ENCODE data around the gene SESTD1.

DNA sequence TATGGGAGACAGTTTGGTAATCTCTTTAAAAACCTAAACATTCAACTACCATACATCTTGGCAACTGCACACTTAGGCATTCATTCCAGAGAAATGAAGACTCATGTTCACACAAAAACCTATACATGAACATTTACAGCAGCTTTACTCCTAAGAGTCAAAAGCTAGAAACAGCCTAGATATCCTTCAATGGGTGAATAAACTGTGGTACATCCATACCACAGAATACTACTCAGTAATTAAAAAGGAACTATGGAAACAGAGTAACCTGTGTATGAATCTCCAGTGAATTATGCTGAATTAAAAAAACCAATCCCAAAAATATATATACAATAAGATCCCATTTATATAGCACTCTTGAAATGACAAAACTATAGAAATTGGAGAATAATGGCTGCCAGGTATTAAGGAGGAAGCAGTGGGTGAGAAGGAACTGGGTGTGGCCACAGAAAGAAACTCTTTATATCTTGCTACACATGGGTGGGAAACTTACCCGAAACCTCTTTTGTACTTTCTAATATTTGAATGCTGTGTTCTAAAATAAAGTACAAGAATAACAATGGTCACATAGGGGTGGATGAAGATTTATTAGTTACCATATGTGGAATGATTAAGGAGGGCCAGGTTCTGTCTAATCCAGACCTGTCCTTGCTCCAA, 13.7 kb downstream of the SESTD1 start:
- TF ChIP-seq, protein P1, sequence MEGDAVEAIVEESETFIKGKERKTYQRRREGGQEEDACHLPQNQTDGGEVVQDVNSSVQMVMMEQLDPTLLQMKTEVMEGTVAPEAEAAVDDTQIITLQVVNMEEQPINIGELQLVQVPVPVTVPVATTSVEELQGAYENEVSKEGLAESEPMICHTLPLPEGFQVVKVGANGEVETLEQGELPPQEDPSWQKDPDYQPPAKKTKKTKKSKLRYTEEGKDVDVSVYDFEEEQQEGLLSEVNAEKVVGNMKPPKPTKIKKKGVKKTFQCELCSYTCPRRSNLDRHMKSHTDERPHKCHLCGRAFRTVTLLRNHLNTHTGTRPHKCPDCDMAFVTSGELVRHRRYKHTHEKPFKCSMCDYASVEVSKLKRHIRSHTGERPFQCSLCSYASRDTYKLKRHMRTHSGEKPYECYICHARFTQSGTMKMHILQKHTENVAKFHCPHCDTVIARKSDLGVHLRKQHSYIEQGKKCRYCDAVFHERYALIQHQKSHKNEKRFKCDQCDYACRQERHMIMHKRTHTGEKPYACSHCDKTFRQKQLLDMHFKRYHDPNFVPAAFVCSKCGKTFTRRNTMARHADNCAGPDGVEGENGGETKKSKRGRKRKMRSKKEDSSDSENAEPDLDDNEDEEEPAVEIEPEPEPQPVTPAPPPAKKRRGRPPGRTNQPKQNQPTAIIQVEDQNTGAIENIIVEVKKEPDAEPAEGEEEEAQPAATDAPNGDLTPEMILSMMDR (conservative IDR thresholded peaks at IDR 0.05): no peak
- no peak for TF ChIP-seq ZFX (IDR thresholded peaks at IDR 0.05)

Measured in C4-2B (cell line).